Mucosa of stomach (tissue), 1 donor: Measurements from ENCODE around the gene TMEM259.

Experiments
- H3K27me3 ChIP-seq: one replicate; pipeline ENCODE4 v1.7.0; 2013; ENCODE audit warnings: mild to moderate bottlenecking, low read length; ENCODE audit not compliant: control insufficient read depth, insufficient read depth
- H3K36me3 ChIP-seq: one replicate; pipeline ENCODE4 v1.7.0; 2013; ENCODE audit warnings: low read length; ENCODE audit not compliant: control insufficient read depth, insufficient read depth
- H3K4me1 ChIP-seq: one replicate; pipeline ENCODE4 v1.7.0; 2013; ENCODE audit warnings: mild to moderate bottlenecking, low read length; ENCODE audit not compliant: control insufficient read depth, insufficient read depth
- H3K4me3 ChIP-seq: one replicate; pipeline ENCODE4 v1.7.0; 2013; ENCODE audit warnings: low read length
- H3K9ac ChIP-seq: one replicate; pipeline ENCODE4 v1.7.0; 2013; ENCODE audit warnings: mild to moderate bottlenecking, low read length, moderate library complexity
- H3K9me3 ChIP-seq: one replicate; pipeline ENCODE4 v1.7.0; 2013; ENCODE audit warnings: mild to moderate bottlenecking, low read length, moderate library complexity; ENCODE audit not compliant: control insufficient read depth
- donor health status: Pancreatic carcinoma.

Gene TMEM259

GRCh38 chr19:1020868-1021425 is at the start of gene TMEM259:
TMEM259 (minus strand) TSS chr19:1021123; CDS start chr19:1020996, 127 bp downstream.
- Histone ChIP-seq H3K36me3 (no peaks in the 10 kb centered on the region), H3K4me3 (peak within 1 kb of the TSS; percentile 82), H3K9me3 (no peaks in the 10 kb centered on the region), H3K4me1 (peaks cover 52% of the 10 kb centered on the region), H3K27me3 (no peaks in the 10 kb centered on the region), H3K9ac (peak within 1 kb of the TSS; percentile 89)

DNA sequence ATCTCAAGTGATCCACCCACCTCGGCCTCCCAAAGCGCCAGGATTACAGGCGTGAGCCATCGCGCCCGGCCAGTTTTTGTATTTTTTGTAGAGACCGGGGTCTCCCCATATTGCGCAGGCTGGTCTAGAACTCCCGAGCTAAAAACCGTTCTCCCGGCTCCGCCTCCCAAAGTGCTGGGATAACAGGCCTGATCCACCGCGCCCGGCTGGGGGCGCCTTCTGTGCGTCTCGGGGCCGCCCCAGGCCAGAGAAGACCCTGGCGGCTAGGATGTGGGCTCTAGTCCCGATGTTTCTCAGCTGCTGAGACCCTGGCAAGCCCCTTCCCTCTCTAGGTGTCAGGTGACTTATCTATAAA is 49.6 kb upstream of the TMEM259 start:
- H3K9me3 ChIP-seq = no peaks in the 10 kb centered on the region
- no peak overlapping the region for H3K9ac ChIP-seq
- H3K4me1 ChIP-seq = peaks cover 58% of the 10 kb centered on the region
- no peak overlapping the region for H3K4me3 ChIP-seq
- H3K36me3 ChIP-seq = no peaks in the 10 kb centered on the region
- peaks cover 66% of the 10 kb centered on the region for H3K27me3 ChIP-seq

DNA sequence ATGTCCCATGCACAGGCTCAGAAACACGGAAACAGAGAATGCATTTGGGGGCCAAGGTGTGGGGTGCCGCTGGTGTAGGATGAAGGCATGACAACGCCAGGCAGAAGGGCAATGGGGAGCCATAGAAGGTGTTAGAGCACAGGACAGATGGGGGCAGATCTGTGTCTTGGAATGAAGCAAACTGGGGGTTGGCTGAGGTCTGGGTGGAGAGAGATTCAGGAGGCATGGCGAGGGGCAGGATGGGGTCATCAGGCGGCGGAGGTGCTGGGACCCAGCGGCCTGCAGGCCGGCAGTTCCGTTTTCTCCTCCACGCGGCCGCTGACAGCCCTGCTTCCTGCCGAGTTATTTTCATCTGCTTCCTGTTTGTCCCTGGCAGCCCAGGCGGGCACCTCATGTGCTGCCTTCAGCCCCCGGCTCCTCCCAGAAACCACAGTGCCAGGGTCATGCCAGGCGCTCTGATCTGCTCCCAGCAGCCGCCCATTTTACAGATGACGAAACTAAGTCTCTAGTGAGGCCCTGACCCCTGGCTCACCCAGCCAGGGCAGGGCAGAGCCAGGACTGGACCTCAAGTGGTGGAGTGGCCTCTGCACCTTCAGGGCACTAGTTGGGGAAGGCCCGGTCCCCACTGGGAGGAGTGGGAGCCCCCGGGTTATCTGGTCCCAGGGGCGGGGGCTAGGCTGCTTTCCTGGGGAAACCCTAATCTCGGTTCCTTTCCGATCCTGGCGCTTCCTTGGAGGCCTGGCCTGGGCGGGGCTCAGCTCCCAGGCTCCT is 48.3 kb upstream of the TMEM259 start:
- Histone ChIP-seq H3K4me1 (peaks cover 61% of the 10 kb centered on the region), H3K36me3 (no peaks in the 10 kb centered on the region), H3K9me3 (no peaks in the 10 kb centered on the region), H3K9ac (no peak overlapping the region), H3K4me3 (no peak overlapping the region), H3K27me3 (peaks cover 70% of the 10 kb centered on the region)

DNA sequence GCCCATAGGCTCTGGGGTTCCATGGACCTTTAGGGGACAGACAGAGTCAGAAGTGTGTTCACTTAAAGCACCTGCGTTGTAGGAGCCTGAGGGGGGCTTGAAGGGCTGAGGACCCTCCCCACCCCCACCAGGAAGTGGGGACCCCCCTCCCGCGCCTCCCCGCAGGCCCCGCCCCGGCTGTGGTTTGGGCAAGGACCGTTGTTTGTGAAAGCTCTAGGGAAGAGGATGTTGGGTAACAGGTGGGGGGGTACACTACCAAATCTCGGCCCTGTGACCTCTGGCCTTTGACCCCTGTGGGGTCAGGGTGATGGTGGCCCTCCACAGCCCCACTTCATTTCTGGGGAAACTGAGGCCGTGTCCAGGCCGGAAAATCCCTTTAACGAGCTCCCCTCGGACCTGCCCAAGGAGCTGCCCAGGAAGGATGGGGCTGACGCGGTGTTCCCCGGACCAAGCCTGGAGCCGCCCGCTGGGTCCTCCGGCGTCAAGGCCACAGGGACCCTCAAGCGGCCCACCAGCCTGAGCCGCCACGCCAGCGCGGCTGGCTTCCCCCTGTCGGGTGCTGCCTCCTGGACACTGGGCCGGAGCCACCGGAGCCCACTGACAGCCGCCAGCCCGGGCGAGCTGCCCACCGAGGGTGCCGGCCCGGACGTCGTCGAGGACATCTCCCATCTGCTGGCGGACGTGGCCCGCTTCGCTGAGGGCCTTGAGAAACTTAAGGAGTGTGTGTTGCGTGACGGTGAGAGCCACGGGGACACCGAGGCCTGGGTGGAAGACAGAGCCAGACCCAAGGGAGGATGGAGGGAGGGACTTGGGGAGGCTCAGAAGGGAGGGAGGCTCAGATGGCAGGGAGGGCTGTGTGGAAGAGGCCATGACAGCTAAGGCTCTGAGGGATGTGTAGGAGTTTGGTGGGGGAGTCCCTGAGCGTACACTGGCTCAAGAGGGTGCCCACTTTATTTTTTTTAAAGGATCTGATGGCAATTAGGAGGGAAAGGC is 47.4 kb upstream of the TMEM259 start:
- H3K36me3 ChIP-seq = no peaks in the 10 kb centered on the region
- no peak overlapping the region for H3K4me3 ChIP-seq
- no peak overlapping the region for H3K9ac ChIP-seq
- peaks cover 62% of the 10 kb centered on the region for H3K4me1 ChIP-seq
- no peaks in the 10 kb centered on the region for H3K9me3 ChIP-seq
- H3K27me3 ChIP-seq = peaks cover 73% of the 10 kb centered on the region

- H3K9ac ChIP-seq = peak overlapping the region; percentile 28
- H3K4me3 ChIP-seq = no peak overlapping the region
- H3K4me1 ChIP-seq = peaks cover 62% of the 10 kb centered on the region
- peaks cover 71% of the 10 kb centered on the region for H3K27me3 ChIP-seq
- no peaks in the 10 kb centered on the region for H3K36me3 ChIP-seq
- H3K9me3 ChIP-seq = no peaks in the 10 kb centered on the region
Measured at GRCh38 chr19:1067341-1067957, 46.5 kb upstream of the TMEM259 start.

DNA sequence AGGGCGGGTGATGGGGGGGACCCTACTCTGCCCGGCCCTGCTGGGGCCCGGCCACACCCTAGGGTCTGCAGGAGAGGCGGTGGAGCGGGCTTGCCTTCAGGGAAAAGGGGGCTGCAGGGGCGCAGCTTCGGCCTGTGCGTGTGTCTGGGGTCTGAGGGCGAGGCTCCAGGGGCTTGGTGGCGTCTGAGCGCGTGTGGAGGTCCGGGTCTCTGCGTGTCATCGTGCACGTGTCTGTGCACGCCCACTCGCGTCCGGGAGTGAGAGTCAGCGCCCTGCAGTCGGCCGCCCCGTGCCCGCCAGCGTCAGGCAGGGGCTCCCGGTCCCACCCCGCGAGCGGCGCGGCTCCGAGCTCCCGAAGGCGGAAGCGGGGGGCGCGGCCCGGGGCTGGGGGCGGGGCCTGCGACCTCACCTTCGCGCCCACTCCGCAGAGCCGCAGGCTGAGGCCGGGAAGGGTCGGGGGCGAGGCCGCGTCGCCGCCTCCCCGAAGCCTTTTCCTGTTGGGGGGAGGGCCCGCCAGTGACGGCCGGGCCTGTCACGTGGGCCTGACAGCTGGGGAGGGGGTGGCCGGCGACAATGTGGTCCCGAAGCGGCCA is 45.9 kb upstream of the TMEM259 start, which contains the start of gene ARHGAP45:
Gene ARHGAP45, plus strand, starts transcription at position 420 of the 593 bp plus-strand sequence. CDS start 239 bp downstream, outside the sequence.
- Histone ChIP-seq H3K27me3 (peaks cover 65% of the 10 kb centered on the region), H3K4me1 (peaks cover 62% of the 10 kb centered on the region), H3K36me3 (no peaks in the 10 kb centered on the region), H3K9ac (peak within 1 kb of the TSS; percentile 28), H3K9me3 (no peaks in the 10 kb centered on the region), H3K4me3 (no peak within 1 kb of the TSS)

- no peak overlapping the region for H3K9ac ChIP-seq
- H3K36me3 ChIP-seq = no peaks in the 10 kb centered on the region
- no peak overlapping the region for H3K4me3 ChIP-seq
- H3K4me1 ChIP-seq = peaks cover 62% of the 10 kb centered on the region
- peaks cover 60% of the 10 kb centered on the region for H3K27me3 ChIP-seq
- no peaks in the 10 kb centered on the region for H3K9me3 ChIP-seq
Measured at GRCh38 chr19:1066251-1066747, 45.4 kb upstream of the TMEM259 start.

GRCh38 chr19:1065606-1066109 is 44.7 kb upstream of the TMEM259 start:
- H3K4me3 ChIP-seq = no peak overlapping the region
- H3K9me3 ChIP-seq = no peaks in the 10 kb centered on the region
- H3K4me1 ChIP-seq = peaks cover 57% of the 10 kb centered on the region
- H3K9ac ChIP-seq = no peak overlapping the region
- peaks cover 55% of the 10 kb centered on the region for H3K27me3 ChIP-seq
- no peaks in the 10 kb centered on the region for H3K36me3 ChIP-seq

DNA sequence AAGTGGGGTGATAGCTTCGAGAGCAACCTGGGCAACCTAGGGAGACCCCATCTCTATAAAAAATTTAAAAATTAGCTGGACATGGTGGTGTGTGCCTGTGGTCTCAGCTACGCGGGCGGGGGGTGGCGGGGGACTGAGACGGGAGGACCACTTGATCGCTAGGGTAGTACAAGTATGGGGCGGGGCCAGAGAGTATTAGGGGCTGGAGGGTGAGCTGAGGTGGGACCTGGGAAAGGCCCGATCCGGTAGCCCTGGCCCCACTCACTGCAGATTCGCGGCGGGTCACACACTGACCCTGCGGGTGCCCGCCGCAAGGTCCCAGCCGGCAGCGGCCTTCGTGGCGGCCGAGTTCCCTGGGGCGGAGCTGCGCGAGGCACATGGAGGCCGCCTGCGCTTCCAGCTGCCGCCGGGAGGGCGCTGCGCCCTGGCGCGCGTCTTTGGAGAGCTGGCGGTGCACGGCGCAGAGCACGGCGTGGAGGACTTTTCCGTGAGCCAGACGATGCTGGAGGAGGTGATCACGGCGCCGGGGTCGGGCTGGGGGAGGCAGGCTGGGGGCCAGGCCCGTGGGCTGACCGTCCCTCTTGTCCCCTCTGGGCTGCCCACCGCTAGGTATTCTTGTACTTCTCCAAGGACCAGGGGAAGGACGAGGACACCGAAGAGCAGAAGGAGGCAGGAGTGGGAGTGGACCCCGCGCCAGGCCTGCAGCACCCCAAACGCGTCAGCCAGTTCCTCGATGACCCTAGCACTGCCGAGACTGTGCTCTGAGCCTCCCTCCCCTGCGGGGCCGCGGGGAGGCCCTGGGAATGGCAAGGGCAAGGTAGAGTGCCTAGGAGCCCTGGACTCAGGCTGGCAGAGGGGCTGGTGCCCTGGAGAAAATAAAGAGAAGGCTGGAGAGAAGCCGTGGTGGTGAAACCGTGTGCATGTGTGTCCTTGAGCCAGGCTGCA is 44.0 kb upstream of the TMEM259 start:
- H3K9me3 ChIP-seq = no peaks in the 10 kb centered on the region
- H3K36me3 ChIP-seq = no peaks in the 10 kb centered on the region
- H3K4me1 ChIP-seq = peaks cover 57% of the 10 kb centered on the region
- peaks cover 50% of the 10 kb centered on the region for H3K27me3 ChIP-seq
- no peak overlapping the region for H3K9ac ChIP-seq
- no peak overlapping the region for H3K4me3 ChIP-seq

GRCh38 chr19:1063909-1064660 is 43.2 kb upstream of the TMEM259 start:
- Histone ChIP-seq H3K27me3 (peaks cover 42% of the 10 kb centered on the region), H3K9ac (no peak overlapping the region), H3K4me1 (peaks cover 51% of the 10 kb centered on the region), H3K9me3 (no peaks in the 10 kb centered on the region), H3K36me3 (no peaks in the 10 kb centered on the region), H3K4me3 (no peak overlapping the region)
